Lower lobe of right lung (tissue), 2 donors: ENCODE results near the gene OGDH. TPM values are rescaled to one million over a fixed set of nuclear protein-coding genes. Genes with fewer than 3 reads are reported as not detected.

ENCODE experiments used
- ATAC-seq, 2 donors: fragments of 200-7000 bp; cut with Tn5 transposase; one replicate each; pipeline ENCODE4 v1.9.1; 2020 to 2022; ENCODE audit warnings: mild to moderate bottlenecking in 2 of 2, moderate library complexity in 2 of 2
- DNase-seq: peaks from one replicate; pipeline ENCODE4 v3.0.0-alpha.2; 2020
- H3K27ac ChIP-seq: fragments of 200-600 bp; one replicate; pipeline ENCODE4 v1.8.0; 2022
- H3K27me3 ChIP-seq: fragments of 200-600 bp; one replicate; pipeline ENCODE4 v1.8.0; 2022; ENCODE audit warnings: low read depth
- H3K36me3 ChIP-seq: fragments of 200-600 bp; one replicate; pipeline ENCODE4 v1.8.0; 2022; ENCODE audit warnings: mild to moderate bottlenecking
- H3K4me1 ChIP-seq: fragments of 200-600 bp; one replicate; pipeline ENCODE4 v1.8.0; 2022
- H3K4me3 ChIP-seq: fragments of 200-600 bp; one replicate; pipeline ENCODE4 v1.8.0; 2022; ENCODE audit warnings: mild to moderate bottlenecking
- H3K9me3 ChIP-seq: fragments of 200-600 bp; one replicate; pipeline ENCODE4 v1.8.0; 2022
- intact Hi-C: fragments of 100-400 bp; cut with DNase I; formaldehyde crosslinking; loops from one replicate; pipeline ENCODE4 v1.11.0; 2022
- total RNA-seq: library from RNA; stranded (reverse); fragmentation: NEBNext Ultra II Directional; extraction: Animal tissue kit (Norgen Biotek cat#: 25700); gene quantifications from one replicate; pipeline ENCODE4 v1.2.1, GENCODE V29; 2021
- TF ChIP-seq, protein P1 (sequence below): fragments of 200-600 bp; IDR thresholded peaks from one replicate; pipeline ENCODE4 v1.8.0; 2022; ENCODE audit warnings: antibody characterized with exemption, mild to moderate bottlenecking
- donor health status: DM: no; HTN: yes; CAD: no; lungs with severe emphysema.

The OGDH gene
- total RNA-seq, 1 donor from 2014 or later = 132 TPM

DNA sequence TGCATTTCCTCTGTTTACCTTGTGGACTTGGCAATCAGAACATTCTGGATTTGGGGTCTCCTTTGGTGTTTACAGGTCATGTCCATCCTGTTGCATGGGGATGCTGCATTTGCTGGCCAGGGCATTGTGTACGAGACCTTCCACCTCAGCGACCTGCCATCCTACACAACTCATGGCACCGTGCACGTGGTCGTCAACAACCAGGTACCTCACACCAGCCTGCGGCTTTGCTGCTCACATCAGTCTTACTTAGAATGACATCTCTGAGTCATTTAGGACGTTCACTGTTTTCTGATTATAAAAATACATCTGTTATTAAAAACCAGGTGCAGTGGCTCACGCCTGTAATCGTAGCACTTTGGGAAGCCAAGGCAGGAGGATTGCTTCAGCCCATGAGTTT is 75.2 kb downstream of the OGDH start:
- intact Hi-C loops = no loop called here
- Histone ChIP-seq H3K36me3 (peaks cover 65% of the 10 kb centered on the region), H3K27me3 (no peaks in the 10 kb centered on the region), H3K4me1 (peaks cover 20% of the 10 kb centered on the region), H3K9me3 (no peaks in the 10 kb centered on the region), H3K27ac (no peak overlapping the region), H3K4me3 (no peak overlapping the region)
- ATAC-seq (no peak), DNase-seq (no peak)
- TF ChIP-seq, protein P1, sequence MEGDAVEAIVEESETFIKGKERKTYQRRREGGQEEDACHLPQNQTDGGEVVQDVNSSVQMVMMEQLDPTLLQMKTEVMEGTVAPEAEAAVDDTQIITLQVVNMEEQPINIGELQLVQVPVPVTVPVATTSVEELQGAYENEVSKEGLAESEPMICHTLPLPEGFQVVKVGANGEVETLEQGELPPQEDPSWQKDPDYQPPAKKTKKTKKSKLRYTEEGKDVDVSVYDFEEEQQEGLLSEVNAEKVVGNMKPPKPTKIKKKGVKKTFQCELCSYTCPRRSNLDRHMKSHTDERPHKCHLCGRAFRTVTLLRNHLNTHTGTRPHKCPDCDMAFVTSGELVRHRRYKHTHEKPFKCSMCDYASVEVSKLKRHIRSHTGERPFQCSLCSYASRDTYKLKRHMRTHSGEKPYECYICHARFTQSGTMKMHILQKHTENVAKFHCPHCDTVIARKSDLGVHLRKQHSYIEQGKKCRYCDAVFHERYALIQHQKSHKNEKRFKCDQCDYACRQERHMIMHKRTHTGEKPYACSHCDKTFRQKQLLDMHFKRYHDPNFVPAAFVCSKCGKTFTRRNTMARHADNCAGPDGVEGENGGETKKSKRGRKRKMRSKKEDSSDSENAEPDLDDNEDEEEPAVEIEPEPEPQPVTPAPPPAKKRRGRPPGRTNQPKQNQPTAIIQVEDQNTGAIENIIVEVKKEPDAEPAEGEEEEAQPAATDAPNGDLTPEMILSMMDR = no peak

GRCh38 chr7:44685723-44686122 is 79.3 kb downstream of the OGDH start:
- ATAC-seq (no peak), DNase-seq (no peak)
- Histone ChIP-seq H3K4me3 (no peak overlapping the region), H3K9me3 (no peaks in the 10 kb centered on the region), H3K27me3 (no peaks in the 10 kb centered on the region), H3K4me1 (no peaks in the 10 kb centered on the region), H3K36me3 (peaks cover 57% of the 10 kb centered on the region), H3K27ac (no peak overlapping the region)
- TF ChIP-seq, protein P1 = no peak
- intact Hi-C loops = no loop called here

DNA sequence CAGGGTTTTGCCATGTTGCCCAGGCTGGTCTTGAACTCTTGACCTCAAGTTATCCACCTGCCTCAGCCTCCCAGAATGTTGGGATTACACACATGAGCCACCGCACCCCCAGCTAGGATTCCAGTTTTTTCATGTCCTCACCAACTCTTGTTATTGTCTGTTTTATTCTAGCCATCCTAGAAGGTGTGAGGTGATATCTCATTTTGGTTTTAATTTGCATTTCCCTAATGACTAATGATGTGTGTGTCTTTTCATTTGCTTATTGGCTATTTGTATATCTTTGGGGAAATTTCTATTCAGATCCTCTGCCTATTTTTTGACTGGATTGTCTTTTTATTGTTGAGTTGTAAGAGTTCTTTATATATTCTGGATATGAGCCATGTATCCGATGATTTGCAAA is 83.0 kb downstream of the OGDH start:
- Histone ChIP-seq H3K9me3 (no peaks in the 10 kb centered on the region), H3K36me3 (peaks cover 58% of the 10 kb centered on the region), H3K27me3 (no peaks in the 10 kb centered on the region), H3K4me3 (no peak overlapping the region), H3K4me1 (no peaks in the 10 kb centered on the region), H3K27ac (no peak overlapping the region)
- TF ChIP-seq, protein P1 = no peak
- ATAC-seq (no peak), DNase-seq (no peak)
- intact Hi-C loops = no loop called here

DNA sequence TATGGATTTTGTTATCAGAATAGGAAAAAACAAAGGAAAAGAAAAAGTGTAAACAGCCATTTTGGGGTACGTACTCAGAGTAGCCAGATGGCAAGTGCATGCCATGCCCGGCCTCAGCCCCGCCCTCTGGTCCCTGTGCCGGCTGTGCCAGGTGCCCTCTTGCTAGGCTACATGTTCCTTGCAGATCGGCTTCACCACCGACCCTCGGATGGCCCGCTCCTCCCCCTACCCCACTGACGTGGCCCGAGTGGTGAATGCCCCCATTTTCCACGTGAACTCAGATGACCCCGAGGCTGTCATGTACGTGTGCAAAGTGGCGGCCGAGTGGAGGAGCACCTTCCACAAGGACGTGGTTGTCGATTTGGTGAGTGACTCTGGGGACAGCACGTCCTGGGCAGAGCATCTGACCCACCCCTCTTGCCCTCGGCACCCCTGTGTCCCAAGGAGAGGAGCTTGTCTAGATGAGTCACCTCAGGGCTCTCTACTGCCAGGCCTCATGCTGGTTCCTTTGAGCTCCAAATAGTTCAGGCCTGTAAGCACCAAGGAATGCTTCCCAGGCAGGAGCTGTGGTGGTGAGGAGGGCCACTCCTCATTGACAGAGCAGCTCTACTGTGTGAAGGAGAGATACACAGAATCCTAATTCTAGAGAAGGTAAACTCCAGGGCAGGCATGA is 87.3 kb downstream of the OGDH start:
- no peaks in the 10 kb centered on the region for H3K9me3 ChIP-seq
- TF ChIP-seq, protein P1 = no peak
- no peak overlapping the region for H3K4me3 ChIP-seq
- ATAC-seq (peak; percentile 40 to 41), DNase-seq (peak; percentile 45)
- peaks cover 86% of the 10 kb centered on the region for H3K36me3 ChIP-seq
- no peak overlapping the region for H3K27ac ChIP-seq
- H3K4me1 ChIP-seq = no peaks in the 10 kb centered on the region
- H3K27me3 ChIP-seq = no peaks in the 10 kb centered on the region
- intact Hi-C loops = no loop called here

DNA sequence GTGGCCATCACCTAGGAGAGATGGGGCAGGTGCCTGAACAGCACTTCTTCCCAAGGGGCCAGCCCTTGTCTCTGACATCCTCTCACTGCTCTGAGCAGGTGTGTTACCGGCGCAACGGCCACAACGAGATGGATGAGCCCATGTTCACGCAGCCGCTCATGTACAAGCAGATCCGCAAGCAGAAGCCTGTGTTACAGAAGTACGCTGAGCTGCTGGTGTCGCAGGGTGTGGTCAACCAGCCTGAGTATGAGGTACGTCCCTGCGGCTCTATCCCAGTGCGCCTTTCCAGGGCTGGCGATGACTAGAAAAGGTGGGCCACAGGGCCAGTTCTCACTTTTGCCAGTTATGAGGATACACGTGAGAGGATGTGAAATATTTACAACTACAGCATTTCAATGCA is 87.9 kb downstream of the OGDH start:
- DNase-seq (peak; percentile 23), ATAC-seq (peak in 1 of 2 donors; percentile 9)
- TF ChIP-seq, protein P1 = no peak
- intact Hi-C loops = no loop called here
- peaks cover 88% of the 10 kb centered on the region for H3K36me3 ChIP-seq
- H3K27me3 ChIP-seq = no peaks in the 10 kb centered on the region
- no peaks in the 10 kb centered on the region for H3K4me1 ChIP-seq
- no peaks in the 10 kb centered on the region for H3K9me3 ChIP-seq
- no peak overlapping the region for H3K27ac ChIP-seq
- no peak overlapping the region for H3K4me3 ChIP-seq
